ENCODE data around the gene LEF1.

The LEF1 gene

DNA sequence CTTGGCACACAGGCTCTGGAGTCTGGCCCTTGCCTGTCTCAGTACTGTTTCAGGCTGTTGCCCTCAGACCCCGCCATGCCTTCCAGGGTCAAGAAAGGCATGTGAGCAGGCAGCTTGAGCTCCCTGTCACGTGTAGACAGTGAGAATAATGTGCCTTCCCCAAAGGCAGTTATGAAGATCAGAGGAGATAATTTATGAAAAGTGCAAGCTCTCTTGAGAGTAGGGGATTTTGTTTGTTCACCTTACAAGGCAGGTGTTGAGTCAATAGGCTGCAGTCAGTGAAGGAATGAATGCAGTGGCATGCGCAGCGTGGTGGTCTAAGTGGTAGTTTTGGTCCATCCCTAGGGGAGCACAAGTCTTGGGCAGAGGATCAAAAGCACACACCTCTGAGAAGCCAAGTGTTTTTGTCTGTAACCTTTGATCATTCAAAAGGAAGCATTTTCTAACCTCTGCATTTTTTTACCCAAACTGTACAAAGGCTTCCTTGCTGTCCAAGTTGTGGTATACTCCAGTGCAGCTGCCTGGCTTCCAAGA is 164.7 kb downstream of the LEF1 start:
- ATAC-seq (ENCODE audit: low read depth), result no peak
- H3K27ac ChIP-seq (ENCODE audit: poor library complexity, severe bottlenecking), result no peak overlapping the region

DNA sequence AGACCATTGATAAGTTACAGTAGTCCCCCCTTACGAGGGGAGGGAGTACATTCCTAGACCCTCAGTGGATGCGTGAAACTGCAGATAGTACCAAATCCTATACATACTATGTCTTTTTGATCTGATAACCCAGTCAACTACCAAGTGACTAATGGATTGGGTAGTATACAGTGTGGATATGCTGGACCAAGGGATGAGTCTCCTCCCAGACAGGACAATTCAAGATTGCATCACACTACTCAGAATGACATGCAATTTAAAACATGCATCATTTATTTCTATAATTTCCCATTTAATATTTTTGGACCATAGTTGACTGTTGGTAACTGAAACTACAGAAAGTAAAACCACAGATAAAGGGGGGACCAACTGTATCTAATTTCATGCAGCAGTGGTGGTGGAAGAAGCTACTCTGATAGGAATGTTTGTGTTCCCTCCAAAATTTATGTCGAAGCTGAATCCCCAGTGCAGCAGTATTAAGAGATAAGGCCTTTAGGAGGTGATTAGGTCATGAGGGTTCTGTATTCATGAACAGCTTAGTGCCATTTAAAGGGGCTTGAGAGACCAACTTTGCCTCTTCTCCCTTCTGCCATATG is 167.1 kb downstream of the LEF1 start:
- Histone ChIP-seq H3K9me3 (ENCODE audit: severe bottlenecking) (no peaks in the 10 kb centered on the region), H3K27me3 (ENCODE audit: insufficient read depth, poor library complexity, severe bottlenecking) (no peaks in the 10 kb centered on the region), H3K4me1 (ENCODE audit: insufficient read depth, poor library complexity, severe bottlenecking) (no peaks in the 10 kb centered on the region), H3K4me3 (ENCODE audit: severe bottlenecking) (no peak overlapping the region), H3K36me3 (ENCODE audit: low read depth) (0 out of 2 replicates have a peak, but pooled peaks cover 8% of the 10 kb centered on the region), H3K27ac (ENCODE audit: poor library complexity, severe bottlenecking) (no peak overlapping the region)
- ATAC-seq (ENCODE audit: low read depth) (no peak), DNase-seq (ENCODE audit: low spot score) (no peak)
- TF ChIP-seq CTCF (IDR thresholded peaks at IDR 0.05; ENCODE audit: poor library complexity, severe bottlenecking), result no peak

More for the DNA sequence above, 164.7 kb downstream of the LEF1 start:
- TF ChIP-seq CTCF (IDR thresholded peaks at IDR 0.05; ENCODE audit: poor library complexity, severe bottlenecking), result no peak
- peaks cover 8% of the 10 kb centered on the region for H3K4me1 ChIP-seq (ENCODE audit: insufficient read depth, poor library complexity, severe bottlenecking)
- no peak for DNase-seq (ENCODE audit: low spot score)
- H3K9me3 ChIP-seq (ENCODE audit: severe bottlenecking), result no peaks in the 10 kb centered on the region
- H3K36me3 ChIP-seq (ENCODE audit: low read depth), result 0 out of 2 replicates have a peak, but pooled peaks cover 8% of the 10 kb centered on the region
- H3K4me3 ChIP-seq (ENCODE audit: severe bottlenecking), result no peak overlapping the region
- H3K27me3 ChIP-seq (ENCODE audit: insufficient read depth, poor library complexity, severe bottlenecking), result no peaks in the 10 kb centered on the region

- no peak overlapping the region for H3K4me3 ChIP-seq (ENCODE audit: severe bottlenecking)
- no peaks in the 10 kb centered on the region for H3K27me3 ChIP-seq (ENCODE audit: insufficient read depth, poor library complexity, severe bottlenecking)
- H3K4me1 ChIP-seq (ENCODE audit: insufficient read depth, poor library complexity, severe bottlenecking), result no peaks in the 10 kb centered on the region
- H3K36me3 ChIP-seq (ENCODE audit: low read depth), result peaks cover 12% of the 10 kb centered on the region; the same call in 1 of the 2 replicates
- TF ChIP-seq CTCF (IDR thresholded peaks at IDR 0.05; ENCODE audit: poor library complexity, severe bottlenecking), result no peak
- ATAC-seq (ENCODE audit: low read depth) (no peak), DNase-seq (ENCODE audit: low spot score) (no peak)
- no peaks in the 10 kb centered on the region for H3K9me3 ChIP-seq (ENCODE audit: severe bottlenecking)
- H3K27ac ChIP-seq (ENCODE audit: poor library complexity, severe bottlenecking), result no peak overlapping the region
Measured at GRCh38 chr4:107999932-108000539, 168.7 kb downstream of the LEF1 start.

GRCh38 chr4:107997794-107998193 is 170.9 kb downstream of the LEF1 start:
- Histone ChIP-seq H3K27me3 (ENCODE audit: insufficient read depth, poor library complexity, severe bottlenecking) (no peaks in the 10 kb centered on the region), H3K9me3 (ENCODE audit: severe bottlenecking) (no peaks in the 10 kb centered on the region), H3K4me1 (ENCODE audit: insufficient read depth, poor library complexity, severe bottlenecking) (no peaks in the 10 kb centered on the region), H3K4me3 (ENCODE audit: severe bottlenecking) (no peak overlapping the region), H3K27ac (ENCODE audit: poor library complexity, severe bottlenecking) (no peak overlapping the region), H3K36me3 (ENCODE audit: low read depth) (peaks cover 12% of the 10 kb centered on the region; the same call in 1 of the 2 replicates)
- DNase-seq (ENCODE audit: low spot score), result no peak
- no peak for ATAC-seq (ENCODE audit: low read depth)
- no peak for TF ChIP-seq CTCF (IDR thresholded peaks at IDR 0.05; ENCODE audit: poor library complexity, severe bottlenecking)

Measured in RWPE2 (cell line).